Suprapubic skin (tissue), 3 donors: Measurements from ENCODE around the gene DENND1C.

Experiments used
- POLR2A ChIP-seq, 2 donors: fragments of 450-650 bp; IDR thresholded peaks; one replicate each; pipeline ENCODE4 v1.6.1; 2017; ENCODE audit warnings: antibody characterized with exemption in 2 of 2, mild to moderate bottlenecking in 2 of 2, moderate library complexity in 2 of 2
- TF ChIP-seq, protein P1 (sequence below), 2 donors: fragments of 200-600 bp in 1 of 2; fragments of 450-650 bp in 1 of 2; sonication (generic) in 1 of 2; IDR thresholded peaks; one replicate each; pipeline ENCODE4 v1.5.1; 2016 to 2019; ENCODE audit warnings: antibody characterized with exemption in 2 of 2, mild to moderate bottlenecking in 1 of 2, moderate library complexity in 1 of 2

DNA sequence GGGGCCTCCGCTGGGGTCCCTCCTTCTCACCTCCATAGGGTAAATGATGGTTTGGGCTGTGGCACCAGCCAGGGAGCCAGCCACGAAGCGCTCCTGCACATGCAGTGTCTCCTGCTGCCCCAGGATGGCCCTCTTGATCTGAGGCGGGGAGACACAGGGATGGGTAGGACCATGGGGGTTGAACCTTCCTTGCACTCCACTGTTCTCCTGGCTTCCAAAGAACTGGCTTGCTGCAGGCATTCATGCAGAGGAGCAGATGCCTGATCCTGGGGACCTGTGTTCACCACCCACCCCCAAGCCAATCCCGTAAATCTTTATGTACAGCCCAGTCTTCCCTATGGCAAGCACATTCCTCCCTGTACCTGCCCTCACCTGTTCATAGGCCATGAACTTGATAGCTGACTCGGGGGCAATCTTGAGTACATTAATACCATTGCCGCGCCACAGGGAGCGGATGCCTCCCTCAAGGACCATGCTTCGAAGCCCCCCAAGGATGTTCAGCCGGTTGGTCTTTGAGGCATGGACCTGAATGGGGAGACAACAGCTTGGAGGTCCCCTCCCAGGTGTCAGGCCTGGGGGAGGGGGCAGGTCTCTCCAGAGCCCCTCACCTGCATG, 27.5 kb downstream of the DENND1C start:
- TF ChIP-seq, protein P1, sequence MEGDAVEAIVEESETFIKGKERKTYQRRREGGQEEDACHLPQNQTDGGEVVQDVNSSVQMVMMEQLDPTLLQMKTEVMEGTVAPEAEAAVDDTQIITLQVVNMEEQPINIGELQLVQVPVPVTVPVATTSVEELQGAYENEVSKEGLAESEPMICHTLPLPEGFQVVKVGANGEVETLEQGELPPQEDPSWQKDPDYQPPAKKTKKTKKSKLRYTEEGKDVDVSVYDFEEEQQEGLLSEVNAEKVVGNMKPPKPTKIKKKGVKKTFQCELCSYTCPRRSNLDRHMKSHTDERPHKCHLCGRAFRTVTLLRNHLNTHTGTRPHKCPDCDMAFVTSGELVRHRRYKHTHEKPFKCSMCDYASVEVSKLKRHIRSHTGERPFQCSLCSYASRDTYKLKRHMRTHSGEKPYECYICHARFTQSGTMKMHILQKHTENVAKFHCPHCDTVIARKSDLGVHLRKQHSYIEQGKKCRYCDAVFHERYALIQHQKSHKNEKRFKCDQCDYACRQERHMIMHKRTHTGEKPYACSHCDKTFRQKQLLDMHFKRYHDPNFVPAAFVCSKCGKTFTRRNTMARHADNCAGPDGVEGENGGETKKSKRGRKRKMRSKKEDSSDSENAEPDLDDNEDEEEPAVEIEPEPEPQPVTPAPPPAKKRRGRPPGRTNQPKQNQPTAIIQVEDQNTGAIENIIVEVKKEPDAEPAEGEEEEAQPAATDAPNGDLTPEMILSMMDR (IDR thresholded peaks at IDR 0.05), result no peak
- TF ChIP-seq POLR2A (IDR thresholded peaks at IDR 0.05), result no peak
